B cell (primary cell): ENCODE results near the gene ZNF816.

Experiments used
- CTCF ChIP-seq: fragments of 200-600 bp; IDR thresholded peaks from one replicate; pipeline ENCODE4 v1.8.0; 2022; ENCODE audit warnings: antibody characterized with exemption, mild to moderate bottlenecking
- EZH2 ChIP-seq: IDR thresholded peaks from 2 replicates; pipeline ENCODE4 v1.6.1; 2012; ENCODE audit warnings: borderline replicate concordance, low read depth, mild to moderate bottlenecking, moderate library complexity, low read length; ENCODE audit not compliant: insufficient read depth, poor library complexity, severe bottlenecking

GRCh38 chr19:53007200-53007599 is 44.5 kb upstream of the ZNF816 start:
- TF ChIP-seq CTCF (no peak), EZH2 (no peak)
